SK-N-SH (cell line): ENCODE measurements around the gene STX16.
A peak's percentile ranks its signal among the peaks of the same experiment; 100 is the strongest.

Experiments
- CTCF ChIP-seq: fragments of 200-600 bp; sonication (generic); IDR thresholded peaks from 2 replicates; pipeline ENCODE4 v1.6.1; 2017; ENCODE audit warnings: antibody characterized with exemption, mild to moderate bottlenecking, moderate library complexity
- POLR2AphosphoS5 ChIP-seq: IDR thresholded peaks from 2 replicates; pipeline ENCODE4 v1.6.1; 2012; ENCODE audit warnings: low read depth, low read length
- TCF12 ChIP-seq: IDR thresholded peaks from 2 replicates; pipeline ENCODE4 v1.4.0; 2012

GRCh38 chr20:58629215-58629580 is 21.9 kb upstream of the STX16 start:
- TF ChIP-seq CTCF (no peak), POLR2AphosphoS5 (no peak), TCF12 (0 out of 2 replicates have a peak, but pooled peaks have one; percentile 8)
